ENCODE measurements around the gene VGLL4. TPM values are rescaled to one million over a fixed set of nuclear protein-coding genes. Genes with fewer than 3 reads are reported as not detected.

VGLL4 gene
- total and polyA plus RNA-seq, 4 donors, result 44.7 to 104 (median 70.7) TPM

DNA sequence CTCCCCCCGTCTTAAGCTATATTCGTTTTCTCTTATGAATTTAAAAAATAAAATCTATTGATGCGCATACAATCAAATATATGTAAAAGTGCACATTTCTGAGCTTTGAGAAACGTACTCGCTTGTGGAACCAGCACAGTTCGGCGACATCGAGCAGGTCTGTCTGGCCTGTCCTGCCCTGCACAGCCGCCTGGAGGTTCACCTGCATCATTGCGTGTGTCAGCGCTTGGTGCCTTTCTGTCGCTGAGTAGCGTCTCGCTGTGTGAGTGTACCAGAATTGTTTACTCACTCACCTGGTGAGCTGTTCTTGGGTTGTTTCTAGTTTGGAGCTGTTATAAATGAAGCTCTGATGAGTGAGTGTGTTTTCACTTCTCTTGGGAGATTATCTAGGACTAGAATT is 104.0 kb downstream of the VGLL4 start:
- 95 to 98% methylated on average over 14 of the region's 14 CpGs for WGBS, 2 donors
- no peak for ATAC-seq (ENCODE audit: low FRiP score)

DNA sequence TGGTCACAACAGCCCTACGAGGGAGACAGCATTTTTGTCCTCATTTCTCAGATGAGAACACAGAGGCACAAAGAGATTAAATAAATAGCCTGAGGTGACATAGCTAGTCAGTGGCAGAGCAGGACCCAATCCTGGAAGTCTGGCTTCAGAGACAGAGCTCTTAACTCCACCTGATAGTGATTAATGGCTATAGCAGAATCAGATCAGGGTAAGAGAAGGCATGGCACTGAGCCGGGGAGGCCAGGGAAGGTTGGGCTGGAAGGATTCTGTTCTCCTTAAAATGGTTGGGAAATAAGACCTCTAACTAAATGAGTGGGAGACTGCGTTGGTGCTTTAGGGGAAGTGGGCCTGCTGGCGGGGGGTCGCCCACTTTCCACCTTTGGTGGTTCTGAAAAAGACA is 104.5 kb downstream of the VGLL4 start:
- ATAC-seq (ENCODE audit: low FRiP score), result no peak
- Histone ChIP-seq H3K36me3 (ENCODE audit: control insufficient read depth in 1 of 2, insufficient read depth in 2 of 2, low read length in 1 of 2) (no peaks in the 10 kb centered on the region), H3K9me3 (ENCODE audit: control insufficient read depth, low read length) (no peaks in the 10 kb centered on the region), H3K27me3 (ENCODE audit: control insufficient read depth in 1 of 2, insufficient read depth in 2 of 2, low read length in 1 of 2) (no peaks in the 10 kb centered on the region), H3K4me1 (ENCODE audit: control insufficient read depth in 1 of 2, insufficient read depth in 2 of 2, low read length in 2 of 2) (no peaks in the 10 kb centered on the region), H3K4me3 (ENCODE audit: low read length in 2 of 2) (no peak overlapping the region), H3K27ac (ENCODE audit: low read depth in 1 of 2, low read length in 2 of 2) (no peak overlapping the region)
- 95 to 96% methylated on average over 5 of the region's 5 CpGs for WGBS, 2 donors
- intact Hi-C loops (cut with DNase I), result no loop called here
- DNase-seq, result peak in 1 of 2 donors; percentile 9

More for the DNA sequence above, 104.0 kb downstream of the VGLL4 start:
- no peaks in the 10 kb centered on the region for H3K4me1 ChIP-seq (ENCODE audit: control insufficient read depth in 1 of 2, insufficient read depth in 2 of 2, low read length in 2 of 2)
- no peaks in the 10 kb centered on the region for H3K36me3 ChIP-seq (ENCODE audit: control insufficient read depth in 1 of 2, insufficient read depth in 2 of 2, low read length in 1 of 2)
- H3K27me3 ChIP-seq (ENCODE audit: control insufficient read depth in 1 of 2, insufficient read depth in 2 of 2, low read length in 1 of 2), result no peaks in the 10 kb centered on the region
- no peaks in the 10 kb centered on the region for H3K9me3 ChIP-seq (ENCODE audit: control insufficient read depth, low read length)
- no peak overlapping the region for H3K27ac ChIP-seq (ENCODE audit: low read depth in 1 of 2, low read length in 2 of 2)
- H3K4me3 ChIP-seq (ENCODE audit: low read length in 2 of 2), result no peak overlapping the region
- DNase-seq, result peak in 1 of 2 donors; percentile 68
- intact Hi-C loops (cut with DNase I), result no loop called here

DNA sequence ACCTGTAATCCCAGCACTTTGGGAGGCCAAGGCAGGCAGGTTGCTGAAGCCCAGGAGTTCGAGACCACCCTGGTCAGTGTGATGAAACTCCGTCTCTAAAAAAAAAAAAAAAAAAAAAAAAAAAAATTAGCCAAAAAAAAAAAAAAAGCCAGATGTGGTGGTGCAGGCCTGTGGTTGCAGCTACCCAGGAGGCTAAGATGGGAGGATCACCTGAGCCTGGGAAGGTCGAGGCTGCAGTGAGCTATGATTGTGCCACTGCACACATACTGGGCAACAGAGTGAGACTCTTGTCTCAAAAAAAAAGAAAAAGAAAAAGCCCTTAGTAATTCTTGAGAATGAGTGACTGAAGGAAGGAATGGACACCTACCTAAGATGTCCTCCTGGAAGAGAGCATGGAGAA is 105.1 kb downstream of the VGLL4 start:
- H3K9me3 ChIP-seq (ENCODE audit: control insufficient read depth, low read length), result no peaks in the 10 kb centered on the region
- no peak overlapping the region for H3K4me3 ChIP-seq (ENCODE audit: low read length in 2 of 2)
- intact Hi-C loops (cut with DNase I), result no loop called here
- ATAC-seq (ENCODE audit: low FRiP score) (no peak), DNase-seq (peak in 1 of 2 donors; percentile 17)
- WGBS, 2 donors, result 88 to 95% methylated on average over 3 of the region's 3 CpGs
- H3K27ac ChIP-seq (ENCODE audit: low read depth in 1 of 2, low read length in 2 of 2), result no peak overlapping the region
- no peaks in the 10 kb centered on the region for H3K36me3 ChIP-seq (ENCODE audit: control insufficient read depth in 1 of 2, insufficient read depth in 2 of 2, low read length in 1 of 2)
- H3K27me3 ChIP-seq (ENCODE audit: control insufficient read depth in 1 of 2, insufficient read depth in 2 of 2, low read length in 1 of 2), result no peaks in the 10 kb centered on the region
- H3K4me1 ChIP-seq (ENCODE audit: control insufficient read depth in 1 of 2, insufficient read depth in 2 of 2, low read length in 2 of 2), result no peaks in the 10 kb centered on the region

DNA sequence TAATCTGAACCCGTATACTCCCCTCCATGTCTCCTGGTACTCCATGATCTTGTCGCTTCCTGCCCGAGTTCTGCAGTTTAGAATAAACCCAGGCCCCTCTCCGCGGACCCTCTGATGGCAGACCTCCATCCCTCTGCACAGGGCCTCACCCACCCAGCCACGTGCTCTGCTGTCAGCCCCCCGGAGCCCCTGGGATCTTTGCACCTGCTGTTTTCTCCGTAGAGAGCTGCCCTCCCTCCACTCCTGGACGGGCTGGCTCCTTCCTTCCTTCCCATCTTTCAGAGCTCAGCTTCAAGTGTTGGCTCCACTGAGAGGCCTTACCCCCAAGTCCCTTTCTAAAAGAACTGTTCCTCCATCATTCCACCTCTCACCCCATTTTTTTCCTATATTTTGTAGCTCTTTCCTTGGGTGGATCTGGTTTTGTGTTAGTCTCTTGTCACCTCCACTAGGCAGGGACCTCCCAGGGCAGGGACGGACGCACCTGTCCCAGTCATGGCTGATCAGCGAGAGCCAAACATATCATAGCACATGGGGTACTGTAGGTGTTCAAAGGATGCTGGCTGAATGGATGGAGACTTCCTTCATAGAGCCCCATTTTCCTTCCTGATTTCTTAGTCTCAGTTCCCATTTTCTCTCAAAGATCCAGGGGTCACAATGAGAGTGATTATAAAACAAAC is 106.6 kb downstream of the VGLL4 start:
- WGBS, 2 donors, result 93 to 96% methylated on average over 12 of the region's 12 CpGs
- Histone ChIP-seq H3K4me1 (ENCODE audit: control insufficient read depth in 1 of 2, insufficient read depth in 2 of 2, low read length in 2 of 2) (no peaks in the 10 kb centered on the region), H3K36me3 (ENCODE audit: control insufficient read depth in 1 of 2, insufficient read depth in 2 of 2, low read length in 1 of 2) (no peaks in the 10 kb centered on the region), H3K27ac (ENCODE audit: low read depth in 1 of 2, low read length in 2 of 2) (no peak overlapping the region), H3K4me3 (ENCODE audit: low read length in 2 of 2) (no peak overlapping the region), H3K27me3 (ENCODE audit: control insufficient read depth in 1 of 2, insufficient read depth in 2 of 2, low read length in 1 of 2) (no peaks in the 10 kb centered on the region), H3K9me3 (ENCODE audit: control insufficient read depth, low read length) (no peaks in the 10 kb centered on the region)
- DNase-seq (peak in 1 of 2 donors; percentile 56), ATAC-seq (ENCODE audit: low FRiP score) (no peak)
- intact Hi-C loops (cut with DNase I), result no loop called here

DNA sequence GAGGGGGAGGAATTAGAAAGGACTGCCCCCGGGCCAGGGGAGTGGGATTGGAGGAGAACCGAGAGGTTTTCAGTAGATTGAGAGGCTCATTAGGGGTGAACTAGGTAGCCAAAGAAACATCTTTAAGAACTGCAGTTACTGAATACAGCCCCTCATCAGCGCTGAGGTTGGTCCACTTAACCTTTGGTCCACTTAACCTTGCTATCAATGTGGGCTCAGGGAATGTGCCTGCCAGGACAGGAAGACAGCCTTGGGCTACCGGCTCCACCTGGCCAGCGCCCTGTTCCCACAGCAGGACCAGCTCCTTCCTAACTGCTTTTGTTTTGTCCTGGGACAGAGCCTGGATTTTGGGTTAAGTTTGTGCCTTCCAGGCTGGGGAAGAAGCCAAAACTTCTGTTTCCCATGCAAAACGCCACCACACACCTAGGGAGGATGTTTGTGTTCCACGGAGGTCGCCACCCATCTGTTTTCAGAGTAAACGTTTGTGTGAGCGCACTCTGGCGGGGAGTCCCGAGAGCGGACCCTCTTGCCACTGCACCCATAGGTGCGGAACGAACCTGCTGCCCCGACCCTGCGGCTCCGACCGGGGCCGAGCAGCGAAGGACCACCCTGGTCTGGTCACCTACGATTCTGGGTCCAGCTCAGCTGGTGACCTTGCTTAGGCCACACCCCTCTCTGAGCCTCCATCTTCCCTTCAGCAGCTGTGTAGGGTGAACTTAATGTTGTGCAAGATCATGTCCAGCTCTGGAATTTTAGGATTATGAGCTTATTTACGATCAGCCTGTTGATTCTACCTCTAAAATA is 107.4 kb downstream of the VGLL4 start:
- H3K27me3 ChIP-seq (ENCODE audit: control insufficient read depth in 1 of 2, insufficient read depth in 2 of 2, low read length in 1 of 2), result no peaks in the 10 kb centered on the region
- 89 to 91% methylated on average over 23 of the region's 23 CpGs for WGBS, 2 donors
- no peaks in the 10 kb centered on the region for H3K4me1 ChIP-seq (ENCODE audit: control insufficient read depth in 1 of 2, insufficient read depth in 2 of 2, low read length in 2 of 2)
- no peak overlapping the region for H3K4me3 ChIP-seq (ENCODE audit: low read length in 2 of 2)
- H3K9me3 ChIP-seq (ENCODE audit: control insufficient read depth, low read length), result no peaks in the 10 kb centered on the region
- peak in 1 of 2 donors; percentile 51 for DNase-seq
- intact Hi-C loops (cut with DNase I), result no loop called here
- no peaks in the 10 kb centered on the region for H3K36me3 ChIP-seq (ENCODE audit: control insufficient read depth in 1 of 2, insufficient read depth in 2 of 2, low read length in 1 of 2)
- H3K27ac ChIP-seq (ENCODE audit: low read depth in 1 of 2, low read length in 2 of 2), result no peak overlapping the region
- no peak for ATAC-seq (ENCODE audit: low FRiP score)

DNA sequence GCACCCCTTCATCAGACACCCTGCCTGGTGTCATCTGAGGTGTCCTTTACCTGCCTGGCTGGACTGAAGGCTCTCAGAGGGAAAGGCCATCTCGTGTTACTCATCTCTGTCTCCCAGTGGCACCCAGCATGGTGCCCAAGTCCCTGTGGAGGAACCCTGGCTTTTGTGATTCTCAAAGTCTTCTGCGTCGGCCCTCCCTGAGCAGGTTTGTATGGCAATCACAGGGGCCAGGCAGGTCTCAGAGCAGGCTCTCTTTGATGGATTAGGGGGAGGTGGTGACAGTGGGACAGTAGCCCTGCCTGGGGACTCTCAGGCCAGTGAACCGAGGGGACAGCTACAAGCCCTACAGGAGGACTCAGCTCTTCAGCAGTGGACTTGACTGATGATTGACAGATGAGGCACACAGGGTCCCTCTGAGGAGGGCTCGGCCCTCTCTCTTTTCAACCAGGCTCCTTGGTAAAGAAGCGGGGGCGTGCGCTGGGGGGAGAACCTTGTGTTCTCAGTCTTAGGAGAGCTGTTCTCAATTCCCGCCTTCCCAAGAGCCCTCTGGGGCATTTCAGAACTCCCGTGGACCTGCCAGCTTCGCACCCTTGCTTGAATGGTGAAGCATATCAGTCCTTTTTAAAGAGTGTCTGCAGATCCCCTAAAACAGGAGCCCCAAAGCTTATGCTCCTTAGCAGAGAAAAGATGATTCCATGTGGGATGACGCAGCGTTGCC is 108.3 kb downstream of the VGLL4 start:
- Histone ChIP-seq H3K9me3 (ENCODE audit: control insufficient read depth, low read length) (no peaks in the 10 kb centered on the region), H3K27ac (ENCODE audit: low read depth in 1 of 2, low read length in 2 of 2) (no peak overlapping the region), H3K4me3 (ENCODE audit: low read length in 2 of 2) (no peak overlapping the region), H3K4me1 (ENCODE audit: control insufficient read depth in 1 of 2, insufficient read depth in 2 of 2, low read length in 2 of 2) (no peaks in the 10 kb centered on the region), H3K27me3 (ENCODE audit: control insufficient read depth in 1 of 2, insufficient read depth in 2 of 2, low read length in 1 of 2) (no peaks in the 10 kb centered on the region), H3K36me3 (ENCODE audit: control insufficient read depth in 1 of 2, insufficient read depth in 2 of 2, low read length in 1 of 2) (no peaks in the 10 kb centered on the region)
- no peak for ATAC-seq (ENCODE audit: low FRiP score)
- intact Hi-C loops (cut with DNase I), result no loop called here
- peak in 1 of 2 donors; percentile 63 for DNase-seq
- WGBS, 2 donors, result 98% methylated on average over 13 of the region's 13 CpGs

DNA sequence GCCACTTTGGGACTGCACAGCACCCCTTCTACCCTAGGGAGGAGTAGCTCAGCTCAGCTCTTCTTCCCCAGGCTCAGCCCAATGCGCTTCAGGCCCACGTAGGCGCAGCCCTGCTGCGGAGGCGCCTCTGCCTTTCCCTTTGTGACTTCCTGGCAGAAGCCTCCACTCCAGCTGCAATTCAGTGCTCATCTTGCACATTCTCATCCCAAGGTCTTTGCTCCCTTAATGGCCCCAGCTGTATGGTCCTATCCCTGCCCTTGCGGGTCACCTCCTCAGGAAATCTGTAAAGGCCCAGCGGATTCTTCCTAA is 109.0 kb downstream of the VGLL4 start:
- peak overlapping the region in 1 of 2 donors; percentile 0 for H3K27ac ChIP-seq (ENCODE audit: low read depth in 1 of 2, low read length in 2 of 2)
- no peak for DNase-seq
- no peaks in the 10 kb centered on the region for H3K9me3 ChIP-seq (ENCODE audit: control insufficient read depth, low read length)
- no peaks in the 10 kb centered on the region for H3K36me3 ChIP-seq (ENCODE audit: control insufficient read depth in 1 of 2, insufficient read depth in 2 of 2, low read length in 1 of 2)
- H3K4me1 ChIP-seq (ENCODE audit: control insufficient read depth in 1 of 2, insufficient read depth in 2 of 2, low read length in 2 of 2), result no peaks in the 10 kb centered on the region
- intact Hi-C loops (cut with DNase I), result no loop called here
- no peak overlapping the region for H3K4me3 ChIP-seq (ENCODE audit: low read length in 2 of 2)
- ATAC-seq (ENCODE audit: low FRiP score), result no peak
- whole genome bisulfite sequencing, 2 donors, result 97 to 100% methylated on average over 7 of the region's 7 CpGs
- no peaks in the 10 kb centered on the region for H3K27me3 ChIP-seq (ENCODE audit: control insufficient read depth in 1 of 2, insufficient read depth in 2 of 2, low read length in 1 of 2)

DNA sequence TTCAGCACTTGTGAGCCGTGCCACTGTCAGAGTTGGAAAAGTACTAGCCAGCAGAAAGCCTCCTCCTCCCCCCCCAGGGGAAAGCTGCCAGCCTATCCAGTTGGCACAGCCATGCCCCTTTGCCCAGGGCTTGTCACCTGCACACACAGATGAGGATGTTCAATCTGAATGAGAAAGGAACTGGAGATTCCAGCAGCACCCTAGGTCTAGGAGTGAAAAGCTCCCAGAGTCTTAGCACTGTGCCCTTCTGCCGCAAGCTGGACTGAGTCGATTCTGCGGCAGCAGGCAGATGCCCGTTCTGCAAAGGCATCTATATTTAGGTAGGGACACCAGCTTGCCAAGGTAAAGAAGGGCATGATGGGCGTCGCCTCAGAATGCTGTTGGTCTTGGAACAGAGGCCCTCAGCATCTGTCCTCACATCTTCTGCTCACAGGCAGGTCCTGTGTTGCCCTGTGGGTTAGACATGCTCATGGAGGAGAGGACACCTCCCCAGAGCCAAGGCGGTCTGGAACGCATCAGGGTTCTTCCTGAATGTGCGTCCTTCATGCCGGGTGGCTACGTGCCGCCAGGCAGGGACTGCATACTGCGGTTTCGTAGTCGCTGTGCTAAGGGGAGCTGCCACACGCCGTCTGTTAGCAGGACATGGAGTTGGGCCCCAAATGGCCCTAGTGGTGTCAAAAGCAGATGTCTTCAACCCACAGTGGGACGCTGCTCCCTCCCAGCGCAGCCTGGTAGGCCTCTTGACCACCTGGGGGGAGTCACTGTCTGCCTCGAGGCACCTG is 109.5 kb downstream of the VGLL4 start:
- peaks cover 0 to 1% of the 10 kb centered on the region in 2 donors for H3K4me1 ChIP-seq (ENCODE audit: control insufficient read depth in 1 of 2, insufficient read depth in 2 of 2, low read length in 2 of 2)
- no peaks in the 10 kb centered on the region for H3K36me3 ChIP-seq (ENCODE audit: control insufficient read depth in 1 of 2, insufficient read depth in 2 of 2, low read length in 1 of 2)
- no peak overlapping the region for H3K4me3 ChIP-seq (ENCODE audit: low read length in 2 of 2)
- H3K27ac ChIP-seq (ENCODE audit: low read depth in 1 of 2, low read length in 2 of 2), result peak overlapping the region in 1 of 2 donors; percentile 64
- ATAC-seq (ENCODE audit: low FRiP score), result no peak
- no peaks in the 10 kb centered on the region for H3K9me3 ChIP-seq (ENCODE audit: control insufficient read depth, low read length)
- 47 to 53% methylated on average over 21 of the region's 21 CpGs for WGBS, 2 donors
- DNase-seq, result peak in 1 of 2 donors; percentile 74
- H3K27me3 ChIP-seq (ENCODE audit: control insufficient read depth in 1 of 2, insufficient read depth in 2 of 2, low read length in 1 of 2), result no peaks in the 10 kb centered on the region
- intact Hi-C loops (cut with DNase I), result no loop called here
